ENCODE results near the gene IFNA6. TPM values are rescaled to one million over a fixed set of nuclear protein-coding genes. Genes with fewer than 3 reads are reported as not detected.

IFNA6 gene
- total and polyA plus RNA-seq, 10 of the 15 experiments (the other 5 are each of a cell fraction or from before 2014, with no cell fraction given): 0.04 TPM; not detected in 9

DNA sequence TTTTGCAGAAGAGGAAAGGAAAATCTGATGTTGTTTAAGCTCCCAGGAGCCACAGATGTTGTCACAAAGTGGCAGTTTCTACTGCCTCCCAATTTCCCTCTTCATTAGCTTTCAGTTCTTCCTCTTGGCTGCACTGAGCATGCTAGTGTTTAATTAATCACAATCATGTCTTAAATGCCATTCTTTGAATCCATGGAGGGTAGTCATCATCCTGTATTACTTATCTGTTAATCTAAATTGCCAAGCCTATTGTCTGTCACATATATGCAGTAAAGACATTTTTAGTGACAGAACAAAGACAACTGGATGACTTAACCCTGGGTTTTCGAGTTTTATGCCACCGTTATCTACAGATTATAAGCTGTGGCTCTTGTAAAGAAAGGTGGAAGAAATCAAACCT lies 30.2 kb downstream of the IFNA6 start (continued):
- TF ChIP-seq, protein P1, sequence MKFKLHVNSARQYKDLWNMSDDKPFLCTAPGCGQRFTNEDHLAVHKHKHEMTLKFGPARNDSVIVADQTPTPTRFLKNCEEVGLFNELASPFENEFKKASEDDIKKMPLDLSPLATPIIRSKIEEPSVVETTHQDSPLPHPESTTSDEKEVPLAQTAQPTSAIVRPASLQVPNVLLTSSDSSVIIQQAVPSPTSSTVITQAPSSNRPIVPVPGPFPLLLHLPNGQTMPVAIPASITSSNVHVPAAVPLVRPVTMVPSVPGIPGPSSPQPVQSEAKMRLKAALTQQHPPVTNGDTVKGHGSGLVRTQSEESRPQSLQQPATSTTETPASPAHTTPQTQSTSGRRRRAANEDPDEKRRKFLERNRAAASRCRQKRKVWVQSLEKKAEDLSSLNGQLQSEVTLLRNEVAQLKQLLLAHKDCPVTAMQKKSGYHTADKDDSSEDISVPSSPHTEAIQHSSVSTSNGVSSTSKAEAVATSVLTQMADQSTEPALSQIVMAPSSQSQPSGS (IDR thresholded peaks at IDR 0.05; ENCODE audit: low read length): no peak
- TF ChIP-seq CBFB (IDR thresholded peaks at IDR 0.05; ENCODE audit: low read depth): no peak
- TF ChIP-seq, protein P2, sequence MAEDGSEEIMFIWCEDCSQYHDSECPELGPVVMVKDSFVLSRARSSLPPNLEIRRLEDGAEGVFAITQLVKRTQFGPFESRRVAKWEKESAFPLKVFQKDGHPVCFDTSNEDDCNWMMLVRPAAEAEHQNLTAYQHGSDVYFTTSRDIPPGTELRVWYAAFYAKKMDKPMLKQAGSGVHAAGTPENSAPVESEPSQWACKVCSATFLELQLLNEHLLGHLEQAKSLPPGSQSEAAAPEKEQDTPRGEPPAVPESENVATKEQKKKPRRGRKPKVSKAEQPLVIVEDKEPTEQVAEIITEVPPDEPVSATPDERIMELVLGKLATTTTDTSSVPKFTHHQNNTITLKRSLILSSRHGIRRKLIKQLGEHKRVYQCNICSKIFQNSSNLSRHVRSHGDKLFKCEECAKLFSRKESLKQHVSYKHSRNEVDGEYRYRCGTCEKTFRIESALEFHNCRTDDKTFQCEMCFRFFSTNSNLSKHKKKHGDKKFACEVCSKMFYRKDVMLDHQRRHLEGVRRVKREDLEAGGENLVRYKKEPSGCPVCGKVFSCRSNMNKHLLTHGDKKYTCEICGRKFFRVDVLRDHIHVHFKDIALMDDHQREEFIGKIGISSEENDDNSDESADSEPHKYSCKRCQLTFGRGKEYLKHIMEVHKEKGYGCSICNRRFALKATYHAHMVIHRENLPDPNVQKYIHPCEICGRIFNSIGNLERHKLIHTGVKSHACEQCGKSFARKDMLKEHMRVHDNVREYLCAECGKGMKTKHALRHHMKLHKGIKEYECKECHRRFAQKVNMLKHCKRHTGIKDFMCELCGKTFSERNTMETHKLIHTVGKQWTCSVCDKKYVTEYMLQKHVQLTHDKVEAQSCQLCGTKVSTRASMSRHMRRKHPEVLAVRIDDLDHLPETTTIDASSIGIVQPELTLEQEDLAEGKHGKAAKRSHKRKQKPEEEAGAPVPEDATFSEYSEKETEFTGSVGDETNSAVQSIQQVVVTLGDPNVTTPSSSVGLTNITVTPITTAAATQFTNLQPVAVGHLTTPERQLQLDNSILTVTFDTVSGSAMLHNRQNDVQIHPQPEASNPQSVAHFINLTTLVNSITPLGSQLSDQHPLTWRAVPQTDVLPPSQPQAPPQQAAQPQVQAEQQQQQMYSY (CRISPR knock-in tag; IDR thresholded peaks at IDR 0.05): no peak
- TF ChIP-seq SIX5 (IDR thresholded peaks at IDR 0.05; ENCODE audit: low read depth, low read length, severe bottlenecking): no peak
- no peak for TF ChIP-seq ZZZ3 (IDR thresholded peaks at IDR 0.05; ENCODE audit: control insufficient read depth, insufficient read length, low read depth)
- TF ChIP-seq BCL11A (IDR thresholded peaks at IDR 0.05; ENCODE audit: low read depth, low read length): no peak
